ACC112 (cell line): ENCODE measurements around the gene CHST11.

Experiments
- H2AFZ ChIP-seq: fragments of 200-600 bp; sonication (generic); one replicate; pipeline ENCODE4 v1.6.0; 2017; ENCODE audit warnings: antibody characterized with exemption, low read length; ENCODE audit not compliant: unreplicated experiment
- H3K27ac ChIP-seq: fragments of 200-600 bp; sonication (generic); 2 replicates; pipeline ENCODE4 v1.5.1; 2014; ENCODE audit warnings: low read depth, mild to moderate bottlenecking, antibody characterized with exemption, low read length, moderate library complexity
- H3K27me3 ChIP-seq: fragments of 200-600 bp; sonication (generic); 2 replicates; pipeline ENCODE4 v1.6.1; 2014; ENCODE audit warnings: mild to moderate bottlenecking, antibody characterized with exemption, low read length, moderate library complexity, mixed read lengths; ENCODE audit not compliant: insufficient read depth
- H3K36me3 ChIP-seq: fragments of 200-600 bp; sonication (generic); 2 replicates; pipeline ENCODE4 v1.6.1; 2016; ENCODE audit warnings: mild to moderate bottlenecking, antibody characterized with exemption, low read length, moderate library complexity, mixed read lengths; ENCODE audit not compliant: insufficient read depth
- H3K4me1 ChIP-seq: fragments of 200-600 bp; sonication (generic); one replicate; pipeline ENCODE4 v1.6.1; 2016; ENCODE audit warnings: low read length, mixed read lengths; ENCODE audit not compliant: insufficient read depth, unreplicated experiment, control insufficient read depth
- H3K4me3 ChIP-seq: fragments of 200-600 bp; sonication (generic); 2 replicates; pipeline ENCODE4 v1.5.1; 2014; ENCODE audit warnings: mild to moderate bottlenecking, low read depth, low read length
- H3K79me2 ChIP-seq: fragments of 200-600 bp; sonication (generic); one replicate; pipeline ENCODE4 v1.6.0; 2016; ENCODE audit warnings: low read length; ENCODE audit not compliant: control insufficient read depth, unreplicated experiment, insufficient read depth

Gene CHST11

GRCh38 chr12:104723895-104724294, 267.1 kb downstream of the CHST11 start:
- H3K4me3 ChIP-seq = no peak overlapping the region
- no peak overlapping the region for H3K27ac ChIP-seq
- no peaks in the 10 kb centered on the region for H3K27me3 ChIP-seq
- H2AFZ ChIP-seq = no peak overlapping the region
- peaks cover 14% of the 10 kb centered on the region for H3K4me1 ChIP-seq
- no peaks in the 10 kb centered on the region for H3K79me2 ChIP-seq
- no peaks in the 10 kb centered on the region for H3K36me3 ChIP-seq

- H3K36me3 ChIP-seq = no peaks in the 10 kb centered on the region
- no peak overlapping the region for H3K4me3 ChIP-seq
- peaks cover 19% of the 10 kb centered on the region for H3K4me1 ChIP-seq
- H3K27me3 ChIP-seq = no peaks in the 10 kb centered on the region
- no peak overlapping the region for H3K27ac ChIP-seq
- no peaks in the 10 kb centered on the region for H3K79me2 ChIP-seq
- no peak overlapping the region for H2AFZ ChIP-seq
Measured at GRCh38 chr12:104724992-104725585, 268.3 kb downstream of the CHST11 start.

- H3K36me3 ChIP-seq = no peaks in the 10 kb centered on the region
Measured at GRCh38 chr12:104725610-104726009, 268.9 kb downstream of the CHST11 start.

GRCh38 chr12:104727726-104728465, 271.1 kb downstream of the CHST11 start:
- H3K79me2 ChIP-seq = no peaks in the 10 kb centered on the region
- peak overlapping the region; percentile 28; the same call in 1 of the 2 replicates for H3K27ac ChIP-seq
- H3K27me3 ChIP-seq = no peaks in the 10 kb centered on the region
- H3K4me3 ChIP-seq = no peak overlapping the region
- no peak overlapping the region for H2AFZ ChIP-seq
- H3K36me3 ChIP-seq = no peaks in the 10 kb centered on the region
- peaks cover 19% of the 10 kb centered on the region for H3K4me1 ChIP-seq

More at GRCh38 chr12:104725610-104726009, 268.9 kb downstream of the CHST11 start:
- H3K27ac ChIP-seq = no peak overlapping the region
- no peak overlapping the region for H2AFZ ChIP-seq
- H3K4me3 ChIP-seq = no peak overlapping the region
- peaks cover 19% of the 10 kb centered on the region for H3K4me1 ChIP-seq
- no peaks in the 10 kb centered on the region for H3K79me2 ChIP-seq
- no peaks in the 10 kb centered on the region for H3K27me3 ChIP-seq

- Histone ChIP-seq H3K4me1 (peaks cover 19% of the 10 kb centered on the region), H3K79me2 (no peaks in the 10 kb centered on the region), H3K4me3 (no peak overlapping the region), H3K27ac (no peak overlapping the region), H3K36me3 (no peaks in the 10 kb centered on the region), H3K27me3 (no peaks in the 10 kb centered on the region), H2AFZ (no peak overlapping the region)
Measured at GRCh38 chr12:104729091-104729490, 272.3 kb downstream of the CHST11 start.

- Histone ChIP-seq H2AFZ (no peak overlapping the region), H3K79me2 (no peaks in the 10 kb centered on the region), H3K27me3 (no peaks in the 10 kb centered on the region), H3K4me1 (peaks cover 19% of the 10 kb centered on the region), H3K27ac (no peak overlapping the region), H3K36me3 (no peaks in the 10 kb centered on the region), H3K4me3 (no peak overlapping the region)
Measured at GRCh38 chr12:104729610-104730446, 273.1 kb downstream of the CHST11 start.

GRCh38 chr12:104730763-104731162, 274.0 kb downstream of the CHST11 start:
- Histone ChIP-seq H3K36me3 (no peaks in the 10 kb centered on the region), H2AFZ (no peak overlapping the region), H3K4me3 (no peak overlapping the region), H3K4me1 (peaks cover 19% of the 10 kb centered on the region), H3K27ac (no peak overlapping the region), H3K79me2 (no peaks in the 10 kb centered on the region), H3K27me3 (no peaks in the 10 kb centered on the region)

- no peaks in the 10 kb centered on the region for H3K36me3 ChIP-seq
- no peak overlapping the region for H3K4me3 ChIP-seq
- no peaks in the 10 kb centered on the region for H3K27me3 ChIP-seq
- H2AFZ ChIP-seq = no peak overlapping the region
- H3K27ac ChIP-seq = no peak overlapping the region
- H3K4me1 ChIP-seq = peaks cover 10% of the 10 kb centered on the region
- H3K79me2 ChIP-seq = no peaks in the 10 kb centered on the region
Measured at GRCh38 chr12:104733717-104734175, 277.0 kb downstream of the CHST11 start.

GRCh38 chr12:104734541-104735095, 277.9 kb downstream of the CHST11 start:
- Histone ChIP-seq H3K79me2 (no peaks in the 10 kb centered on the region), H3K36me3 (no peaks in the 10 kb centered on the region), H3K4me3 (no peak overlapping the region), H2AFZ (no peak overlapping the region), H3K27me3 (no peaks in the 10 kb centered on the region), H3K27ac (no peak overlapping the region), H3K4me1 (peaks cover 4% of the 10 kb centered on the region)

- Histone ChIP-seq H3K4me1 (peaks cover 4% of the 10 kb centered on the region), H3K79me2 (no peaks in the 10 kb centered on the region), H2AFZ (no peak overlapping the region), H3K4me3 (no peak overlapping the region), H3K36me3 (no peaks in the 10 kb centered on the region), H3K27me3 (no peaks in the 10 kb centered on the region), H3K27ac (no peak overlapping the region)
Measured at GRCh38 chr12:104735801-104736200, 279.1 kb downstream of the CHST11 start.
